ENCODE data around the gene NEO1.

NEO1 gene

GRCh38 chr15:73246439-73246838, 194.2 kb downstream of the NEO1 start:
- no peaks in the 10 kb centered on the region for H3K9me3 ChIP-seq (ENCODE audit: control insufficient read depth in 1 of 2, low read length in 2 of 2)
- H3K27me3 ChIP-seq (ENCODE audit: low read depth, low read length) = no peaks in the 10 kb centered on the region
- peaks cover 0 to 16% of the 10 kb centered on the region in 2 donors for H3K4me1 ChIP-seq (ENCODE audit: control insufficient read depth in 1 of 2, insufficient read depth in 2 of 2, low read length in 2 of 2)
- H3K27ac ChIP-seq (ENCODE audit: low read length) = no peak overlapping the region
- no peak overlapping the region for H3K4me3 ChIP-seq (ENCODE audit: low read depth in 1 of 2, low read length in 2 of 2)
- peaks cover 0 to 4% of the 10 kb centered on the region in 2 donors for H3K36me3 ChIP-seq (ENCODE audit: control insufficient read depth in 1 of 2, insufficient read depth in 2 of 2, low read length in 2 of 2)

GRCh38 chr15:73246898-73247297, 194.6 kb downstream of the NEO1 start:
- Histone ChIP-seq H3K36me3 (ENCODE audit: control insufficient read depth in 1 of 2, insufficient read depth in 2 of 2, low read length in 2 of 2) (peaks cover 0 to 4% of the 10 kb centered on the region in 2 donors), H3K27me3 (ENCODE audit: low read depth, low read length) (no peaks in the 10 kb centered on the region), H3K27ac (ENCODE audit: low read length) (no peak overlapping the region), H3K4me3 (ENCODE audit: low read depth in 1 of 2, low read length in 2 of 2) (no peak overlapping the region), H3K9me3 (ENCODE audit: control insufficient read depth in 1 of 2, low read length in 2 of 2) (no peaks in the 10 kb centered on the region), H3K4me1 (ENCODE audit: control insufficient read depth in 1 of 2, insufficient read depth in 2 of 2, low read length in 2 of 2) (peaks cover 0 to 16% of the 10 kb centered on the region in 2 donors)

DNA sequence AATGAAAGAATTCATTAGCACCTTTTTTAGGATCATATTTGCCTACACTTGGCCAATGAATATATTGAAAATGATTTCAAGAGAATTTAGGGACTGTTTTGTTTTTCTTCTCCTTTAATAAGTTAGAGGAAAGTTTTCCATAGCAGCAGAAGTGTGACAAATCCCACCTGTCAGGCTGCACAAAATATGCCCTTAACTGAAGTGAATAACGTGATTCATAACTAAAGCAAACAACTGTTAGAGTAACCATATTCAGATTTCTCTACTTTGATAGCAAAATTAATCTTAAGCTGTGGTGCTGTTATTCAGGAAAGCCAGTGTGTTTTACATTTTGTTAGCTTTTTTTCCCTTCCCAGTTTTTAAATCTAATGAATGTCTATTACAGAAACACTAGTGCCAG, 195.1 kb downstream of the NEO1 start:
- Histone ChIP-seq H3K9me3 (ENCODE audit: control insufficient read depth in 1 of 2, low read length in 2 of 2) (no peaks in the 10 kb centered on the region), H3K27ac (ENCODE audit: low read length) (no peak overlapping the region), H3K27me3 (ENCODE audit: low read depth, low read length) (no peaks in the 10 kb centered on the region), H3K4me3 (ENCODE audit: low read depth in 1 of 2, low read length in 2 of 2) (no peak overlapping the region), H3K36me3 (ENCODE audit: control insufficient read depth in 1 of 2, insufficient read depth in 2 of 2, low read length in 2 of 2) (peaks cover 0 to 4% of the 10 kb centered on the region in 2 donors), H3K4me1 (ENCODE audit: control insufficient read depth in 1 of 2, insufficient read depth in 2 of 2, low read length in 2 of 2) (peaks cover 0 to 16% of the 10 kb centered on the region in 2 donors)

GRCh38 chr15:73249499-73249898, 197.2 kb downstream of the NEO1 start:
- no peaks in the 10 kb centered on the region for H3K27me3 ChIP-seq (ENCODE audit: low read depth, low read length)
- H3K4me1 ChIP-seq (ENCODE audit: control insufficient read depth in 1 of 2, insufficient read depth in 2 of 2, low read length in 2 of 2) = peaks cover 0 to 16% of the 10 kb centered on the region in 2 donors
- no peaks in the 10 kb centered on the region for H3K9me3 ChIP-seq (ENCODE audit: control insufficient read depth in 1 of 2, low read length in 2 of 2)
- H3K27ac ChIP-seq (ENCODE audit: low read length) = no peak overlapping the region
- peaks cover 2 to 8% of the 10 kb centered on the region in 2 donors for H3K36me3 ChIP-seq (ENCODE audit: control insufficient read depth in 1 of 2, insufficient read depth in 2 of 2, low read length in 2 of 2)
- no peak overlapping the region for H3K4me3 ChIP-seq (ENCODE audit: low read depth in 1 of 2, low read length in 2 of 2)

GRCh38 chr15:73254598-73254997, 202.3 kb downstream of the NEO1 start:
- H3K9me3 ChIP-seq (ENCODE audit: control insufficient read depth in 1 of 2, low read length in 2 of 2) = no peaks in the 10 kb centered on the region
- peaks cover 11 to 30% of the 10 kb centered on the region in 2 donors for H3K36me3 ChIP-seq (ENCODE audit: control insufficient read depth in 1 of 2, insufficient read depth in 2 of 2, low read length in 2 of 2)
- H3K4me1 ChIP-seq (ENCODE audit: control insufficient read depth in 1 of 2, insufficient read depth in 2 of 2, low read length in 2 of 2) = no peaks in the 10 kb centered on the region
- no peaks in the 10 kb centered on the region for H3K27me3 ChIP-seq (ENCODE audit: low read depth, low read length)
- H3K27ac ChIP-seq (ENCODE audit: low read length) = no peak overlapping the region
- no peak overlapping the region for H3K4me3 ChIP-seq (ENCODE audit: low read depth in 1 of 2, low read length in 2 of 2)

- H3K36me3 ChIP-seq (ENCODE audit: control insufficient read depth in 1 of 2, insufficient read depth in 2 of 2, low read length in 2 of 2) = peaks cover 17 to 45% of the 10 kb centered on the region in 2 donors
- no peaks in the 10 kb centered on the region for H3K27me3 ChIP-seq (ENCODE audit: low read depth, low read length)
- H3K4me1 ChIP-seq (ENCODE audit: control insufficient read depth in 1 of 2, insufficient read depth in 2 of 2, low read length in 2 of 2) = no peaks in the 10 kb centered on the region
- H3K9me3 ChIP-seq (ENCODE audit: control insufficient read depth in 1 of 2, low read length in 2 of 2) = no peaks in the 10 kb centered on the region
- H3K4me3 ChIP-seq (ENCODE audit: low read depth in 1 of 2, low read length in 2 of 2) = no peak overlapping the region
- H3K27ac ChIP-seq (ENCODE audit: low read length) = no peak overlapping the region
Observed at GRCh38 chr15:73258271-73259108, 206.2 kb downstream of the NEO1 start.

DNA sequence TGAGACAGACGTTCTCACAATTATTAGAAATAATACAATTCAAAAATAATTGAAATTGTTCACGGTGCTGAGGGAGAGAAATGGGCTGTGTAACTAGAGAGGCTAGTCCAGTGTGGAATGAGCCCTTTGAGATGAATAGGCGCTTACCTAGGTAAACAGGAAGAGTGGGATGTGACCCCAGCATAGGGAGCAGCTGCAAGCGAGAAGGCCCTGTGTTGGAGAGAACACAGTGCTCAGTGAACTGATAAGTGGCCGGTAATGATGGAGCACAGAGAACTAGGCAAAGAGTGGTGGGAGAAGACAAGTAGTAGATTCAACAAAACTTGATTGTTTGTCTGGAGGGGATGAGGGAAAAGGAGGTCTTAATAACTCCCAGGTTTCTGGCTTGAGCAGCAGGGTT, 212.6 kb downstream of the NEO1 start:
- H3K9me3 ChIP-seq (ENCODE audit: control insufficient read depth in 1 of 2, low read length in 2 of 2) = no peaks in the 10 kb centered on the region
- H3K27me3 ChIP-seq (ENCODE audit: low read depth, low read length) = no peaks in the 10 kb centered on the region
- H3K4me3 ChIP-seq (ENCODE audit: low read depth in 1 of 2, low read length in 2 of 2) = no peak overlapping the region
- no peaks in the 10 kb centered on the region for H3K4me1 ChIP-seq (ENCODE audit: control insufficient read depth in 1 of 2, insufficient read depth in 2 of 2, low read length in 2 of 2)
- no peak overlapping the region for H3K27ac ChIP-seq (ENCODE audit: low read length)
- H3K36me3 ChIP-seq (ENCODE audit: control insufficient read depth in 1 of 2, insufficient read depth in 2 of 2, low read length in 2 of 2) = peaks cover 12 to 28% of the 10 kb centered on the region in 2 donors

DNA sequence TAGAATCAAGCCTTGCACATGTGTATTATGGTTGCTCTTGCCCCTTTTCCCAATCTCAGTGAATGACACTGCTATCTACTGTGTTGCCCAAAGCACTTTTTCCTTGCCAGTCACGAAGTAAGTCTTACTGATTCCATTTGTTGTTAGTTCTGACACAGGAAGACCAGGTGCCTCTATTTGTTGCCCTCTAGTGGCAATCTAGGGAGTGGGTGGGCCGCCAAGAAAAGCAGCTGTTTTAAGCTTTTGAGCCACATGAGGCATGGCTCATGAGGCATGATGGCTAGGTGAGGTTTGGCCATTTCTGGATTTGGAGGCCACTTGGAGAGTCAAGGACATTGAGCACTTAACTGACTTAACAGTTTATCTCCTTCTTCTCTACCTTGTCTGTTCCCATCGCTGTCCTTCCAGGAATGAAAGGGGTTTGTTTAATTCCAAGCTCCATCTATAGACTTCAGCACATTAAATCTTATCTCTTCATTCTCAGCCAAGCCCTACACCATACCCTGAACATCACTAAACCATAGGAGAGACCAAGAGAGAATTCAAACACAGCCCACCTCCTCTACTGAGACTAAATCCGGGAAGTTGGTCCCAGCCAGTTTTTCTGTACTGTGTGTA, 213.4 kb downstream of the NEO1 start:
- no peaks in the 10 kb centered on the region for H3K27me3 ChIP-seq (ENCODE audit: low read depth, low read length)
- no peak overlapping the region for H3K4me3 ChIP-seq (ENCODE audit: low read depth in 1 of 2, low read length in 2 of 2)
- no peak overlapping the region for H3K27ac ChIP-seq (ENCODE audit: low read length)
- H3K4me1 ChIP-seq (ENCODE audit: control insufficient read depth in 1 of 2, insufficient read depth in 2 of 2, low read length in 2 of 2) = no peaks in the 10 kb centered on the region
- no peaks in the 10 kb centered on the region for H3K9me3 ChIP-seq (ENCODE audit: control insufficient read depth in 1 of 2, low read length in 2 of 2)
- H3K36me3 ChIP-seq (ENCODE audit: control insufficient read depth in 1 of 2, insufficient read depth in 2 of 2, low read length in 2 of 2) = peaks cover 10 to 29% of the 10 kb centered on the region in 2 donors

GRCh38 chr15:73268457-73268856, 216.2 kb downstream of the NEO1 start:
- Histone ChIP-seq H3K9me3 (ENCODE audit: control insufficient read depth in 1 of 2, low read length in 2 of 2) (no peaks in the 10 kb centered on the region), H3K4me3 (ENCODE audit: low read depth in 1 of 2, low read length in 2 of 2) (no peak overlapping the region), H3K36me3 (ENCODE audit: control insufficient read depth in 1 of 2, insufficient read depth in 2 of 2, low read length in 2 of 2) (peaks cover 7 to 37% of the 10 kb centered on the region in 2 donors), H3K27me3 (ENCODE audit: low read depth, low read length) (no peaks in the 10 kb centered on the region), H3K4me1 (ENCODE audit: control insufficient read depth in 1 of 2, insufficient read depth in 2 of 2, low read length in 2 of 2) (no peaks in the 10 kb centered on the region), H3K27ac (ENCODE audit: low read length) (no peak overlapping the region)

- H3K27me3 ChIP-seq (ENCODE audit: low read depth, low read length) = no peaks in the 10 kb centered on the region
- H3K27ac ChIP-seq (ENCODE audit: low read length) = no peak overlapping the region
- no peaks in the 10 kb centered on the region for H3K4me1 ChIP-seq (ENCODE audit: control insufficient read depth in 1 of 2, insufficient read depth in 2 of 2, low read length in 2 of 2)
- no peaks in the 10 kb centered on the region for H3K9me3 ChIP-seq (ENCODE audit: control insufficient read depth in 1 of 2, low read length in 2 of 2)
- H3K4me3 ChIP-seq (ENCODE audit: low read depth in 1 of 2, low read length in 2 of 2) = no peak overlapping the region
- peaks cover 7 to 37% of the 10 kb centered on the region in 2 donors for H3K36me3 ChIP-seq (ENCODE audit: control insufficient read depth in 1 of 2, insufficient read depth in 2 of 2, low read length in 2 of 2)
Observed at GRCh38 chr15:73270366-73271097, 218.3 kb downstream of the NEO1 start.

Measured in muscle layer of duodenum (tissue), 2 donors.